Measurements from ENCODE around the gene ASPDH. TPM values are rescaled to one million over a fixed set of nuclear protein-coding genes. Genes with fewer than 3 reads are reported as not detected.
A peak's percentile ranks its signal among the peaks of the same experiment; 100 is the strongest.

Gene ASPDH
- total and polyA plus RNA-seq, 3 donors from 2014 or later, result 0.90 TPM; not detected in 2

- Histone ChIP-seq H3K4me3 (no peak overlapping the region), H3K27ac (no peak overlapping the region), H3K36me3 (ENCODE audit: low read depth, missing control alignments) (no peaks in the 10 kb centered on the region), H3K4me1 (peaks cover 4% of the 10 kb centered on the region), H3K27me3 (no peaks in the 10 kb centered on the region), H3K9me3 (no peaks in the 10 kb centered on the region)
- TF ChIP-seq CTCF (IDR thresholded peaks at IDR 0.05), result no peak
- TF ChIP-seq POLR2A (IDR thresholded peaks at IDR 0.05), result no peak
- intact Hi-C loops (cut with DNase I; ENCODE audit: low total_unique reads), result no loop called here
- DNase-seq, result no peak
- WGBS, 2 donors, result 73 to 77% methylated on average over 11 to 12 of the region's 12 CpGs
These were observed 41.3 kb upstream of the ASPDH start for GRCh38 chr19:50555033-50555432.

- Histone ChIP-seq H3K9me3 (no peaks in the 10 kb centered on the region), H3K27ac (no peak overlapping the region), H3K27me3 (no peaks in the 10 kb centered on the region), H3K4me3 (no peak overlapping the region), H3K4me1 (peaks cover 4% of the 10 kb centered on the region), H3K36me3 (ENCODE audit: low read depth, missing control alignments) (no peaks in the 10 kb centered on the region)
- WGBS, 2 donors, result 85 to 90% methylated on average over 9 to 10 of the region's 10 CpGs
- TF ChIP-seq POLR2A (IDR thresholded peaks at IDR 0.05), result no peak
- no peak for TF ChIP-seq CTCF (IDR thresholded peaks at IDR 0.05)
- intact Hi-C loops (cut with DNase I; ENCODE audit: low total_unique reads), result no loop called here
- no peak for DNase-seq
These were observed 40.5 kb upstream of the ASPDH start for GRCh38 chr19:50554212-50554611.

- TF ChIP-seq CTCF (IDR thresholded peaks at IDR 0.05) (no peak), POLR2A (IDR thresholded peaks at IDR 0.05) (no peak)
- Histone ChIP-seq H3K27ac (no peak overlapping the region), H3K27me3 (no peaks in the 10 kb centered on the region), H3K36me3 (ENCODE audit: low read depth, missing control alignments) (no peaks in the 10 kb centered on the region), H3K4me1 (peaks cover 4% of the 10 kb centered on the region), H3K9me3 (no peaks in the 10 kb centered on the region), H3K4me3 (no peak overlapping the region)
- intact Hi-C loops (cut with DNase I; ENCODE audit: low total_unique reads), result no loop called here
- DNase-seq, result no peak
- WGBS, 2 donors, result 81 to 85% methylated on average over 19 of the region's 19 CpGs
These were observed 39.5 kb upstream of the ASPDH start for GRCh38 chr19:50553134-50553703.

- H3K27ac ChIP-seq, result no peak overlapping the region
- TF ChIP-seq CTCF (IDR thresholded peaks at IDR 0.05), result no peak
- TF ChIP-seq POLR2A (IDR thresholded peaks at IDR 0.05), result no peak
- intact Hi-C loops (cut with DNase I; ENCODE audit: low total_unique reads), result no loop called here
- H3K4me3 ChIP-seq, result no peak overlapping the region
- DNase-seq, result no peak
- H3K27me3 ChIP-seq, result no peaks in the 10 kb centered on the region
- H3K4me1 ChIP-seq, result peaks cover 4% of the 10 kb centered on the region
- 76 to 86% methylated on average over 15 of the region's 15 CpGs for WGBS, 2 donors
- H3K9me3 ChIP-seq, result no peaks in the 10 kb centered on the region
- no peaks in the 10 kb centered on the region for H3K36me3 ChIP-seq (ENCODE audit: low read depth, missing control alignments)
These were observed 38.8 kb upstream of the ASPDH start for GRCh38 chr19:50552540-50552939.

- peak; percentile 59 for DNase-seq
- Histone ChIP-seq H3K27ac (no peak overlapping the region), H3K4me3 (peak overlapping the region; percentile 24 to 39), H3K9me3 (no peaks in the 10 kb centered on the region), H3K36me3 (ENCODE audit: low read depth, missing control alignments) (no peaks in the 10 kb centered on the region), H3K27me3 (no peaks in the 10 kb centered on the region), H3K4me1 (peaks cover 4% of the 10 kb centered on the region)
- no peak for TF ChIP-seq POLR2A (IDR thresholded peaks at IDR 0.05)
- intact Hi-C loops (cut with DNase I; ENCODE audit: low total_unique reads), result no loop called here
- WGBS, 2 donors, result 21 to 24% methylated on average over 18 to 22 of the region's 22 CpGs
These were observed 38.0 kb upstream of the ASPDH start for GRCh38 chr19:50551715-50552187.
